Ishikawa (cell line): ENCODE data around the gene MED17.
A peak's percentile ranks its signal among the peaks of the same experiment; 100 is the strongest.

Experiments
- CEBPB ChIP-seq: IDR thresholded peaks from 2 replicates; pipeline ENCODE4 v1.6.1; 2012
- CREB1 ChIP-seq: IDR thresholded peaks from 2 replicates; pipeline ENCODE4 v1.6.1; 2012; ENCODE audit warnings: low read depth
- EGR1 ChIP-seq: IDR thresholded peaks from 2 replicates; pipeline ENCODE4 v1.6.1; 2012
- EP300 ChIP-seq: IDR thresholded peaks from 2 replicates; pipeline ENCODE4 v1.6.1; 2012; ENCODE audit warnings: borderline replicate concordance
- FOXM1 ChIP-seq: IDR thresholded peaks from 2 replicates; pipeline ENCODE4 v1.6.1; 2012; ENCODE audit warnings: low read depth, borderline replicate concordance
- MAX ChIP-seq: IDR thresholded peaks from 2 replicates; pipeline ENCODE4 v1.6.1; 2012
- NFIC ChIP-seq: IDR thresholded peaks from 2 replicates; pipeline ENCODE4 v1.6.1; 2012
- RAD21 ChIP-seq: IDR thresholded peaks from 2 replicates; pipeline ENCODE4 v1.6.1; 2012; ENCODE audit warnings: low read depth
- REST ChIP-seq: IDR thresholded peaks from 2 replicates; pipeline ENCODE4 v1.6.1; 2012; ENCODE audit warnings: low read depth, mild to moderate bottlenecking
- TAF1 ChIP-seq: IDR thresholded peaks from 2 replicates; pipeline ENCODE4 v1.6.1; 2012; ENCODE audit warnings: low read depth, mild to moderate bottlenecking
- TCF12 ChIP-seq: IDR thresholded peaks from 2 replicates; pipeline ENCODE4 v1.6.1; 2012; ENCODE audit warnings: low read depth
- TEAD4 ChIP-seq: IDR thresholded peaks from 2 replicates; pipeline ENCODE4 v1.6.1; 2012
- YY1 ChIP-seq: IDR thresholded peaks from 2 replicates; pipeline ENCODE4 v1.6.1; 2012; ENCODE audit warnings: low read depth
- ZBTB7A ChIP-seq: IDR thresholded peaks from 2 replicates; pipeline ENCODE4 v1.6.1; 2012; ENCODE audit warnings: low read depth
- TF ChIP-seq, protein P1 (sequence below): IDR thresholded peaks from 2 replicates; pipeline ENCODE4 v1.6.1; 2012

Gene MED17

DNA sequence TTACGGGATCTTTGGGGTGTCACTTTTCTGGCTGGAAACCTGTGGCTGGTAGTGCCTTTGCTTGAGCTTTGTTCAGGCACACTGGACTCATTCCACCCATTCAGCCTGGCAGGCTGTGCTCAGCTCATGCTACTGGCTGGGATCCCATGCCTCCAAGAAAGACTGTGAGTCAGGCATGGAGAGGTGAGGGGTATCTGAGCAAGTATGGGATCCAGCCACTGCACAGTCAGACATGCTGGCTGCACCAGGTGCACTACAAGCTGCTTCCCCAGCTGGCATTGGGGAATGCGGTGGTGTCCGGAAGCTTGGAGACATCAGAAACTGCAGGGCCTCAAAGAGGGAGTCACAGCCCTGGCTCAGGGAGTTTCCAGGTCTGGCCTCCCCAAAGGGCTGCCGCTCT, 12.0 kb upstream of the MED17 start:
- no peak for TF ChIP-seq NFIC
- no peak for TF ChIP-seq CREB1
- TF ChIP-seq EP300 = no peak
- no peak for TF ChIP-seq CEBPB
- TF ChIP-seq, protein P1, sequence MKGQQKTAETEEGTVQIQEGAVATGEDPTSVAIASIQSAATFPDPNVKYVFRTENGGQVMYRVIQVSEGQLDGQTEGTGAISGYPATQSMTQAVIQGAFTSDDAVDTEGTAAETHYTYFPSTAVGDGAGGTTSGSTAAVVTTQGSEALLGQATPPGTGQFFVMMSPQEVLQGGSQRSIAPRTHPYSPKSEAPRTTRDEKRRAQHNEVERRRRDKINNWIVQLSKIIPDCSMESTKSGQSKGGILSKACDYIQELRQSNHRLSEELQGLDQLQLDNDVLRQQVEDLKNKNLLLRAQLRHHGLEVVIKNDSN = no peak
- TF ChIP-seq EGR1 = no peak
- no peak for TF ChIP-seq TAF1
- TF ChIP-seq FOXM1 = no peak
- TF ChIP-seq MAX = no peak
- no peak for TF ChIP-seq RAD21
- no peak for TF ChIP-seq TCF12
- no peak for TF ChIP-seq YY1
- no peak for TF ChIP-seq REST
- TF ChIP-seq TEAD4 = no peak
- TF ChIP-seq ZBTB7A = no peak

DNA sequence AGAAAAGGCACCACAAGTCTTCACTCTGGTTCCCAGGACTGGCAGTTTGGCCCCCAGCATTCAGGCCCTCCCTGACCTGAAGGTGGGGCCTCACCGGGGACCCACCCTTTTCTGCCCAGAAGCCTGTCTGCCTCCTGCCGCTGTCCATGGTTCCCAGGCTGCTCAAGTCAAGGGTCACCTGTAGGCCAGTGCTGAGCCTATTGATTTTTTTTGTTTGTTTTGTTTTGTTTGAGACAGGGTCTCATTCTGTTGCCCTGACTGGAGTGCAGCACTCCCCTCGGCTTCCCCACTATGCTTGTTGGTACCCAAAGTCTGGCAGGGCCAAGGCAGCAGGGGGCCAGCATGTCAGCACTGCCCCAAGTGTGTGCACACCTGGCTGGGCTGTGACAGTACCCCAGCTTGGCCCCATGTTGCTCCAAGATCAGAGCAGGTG, 11.0 kb upstream of the MED17 start:
- TF ChIP-seq TCF12 (no peak), REST (peak; percentile 81), EGR1 (no peak), TAF1 (no peak), RAD21 (no peak), TEAD4 (no peak), ZBTB7A (no peak)
- TF ChIP-seq, protein P1 = no peak

DNA sequence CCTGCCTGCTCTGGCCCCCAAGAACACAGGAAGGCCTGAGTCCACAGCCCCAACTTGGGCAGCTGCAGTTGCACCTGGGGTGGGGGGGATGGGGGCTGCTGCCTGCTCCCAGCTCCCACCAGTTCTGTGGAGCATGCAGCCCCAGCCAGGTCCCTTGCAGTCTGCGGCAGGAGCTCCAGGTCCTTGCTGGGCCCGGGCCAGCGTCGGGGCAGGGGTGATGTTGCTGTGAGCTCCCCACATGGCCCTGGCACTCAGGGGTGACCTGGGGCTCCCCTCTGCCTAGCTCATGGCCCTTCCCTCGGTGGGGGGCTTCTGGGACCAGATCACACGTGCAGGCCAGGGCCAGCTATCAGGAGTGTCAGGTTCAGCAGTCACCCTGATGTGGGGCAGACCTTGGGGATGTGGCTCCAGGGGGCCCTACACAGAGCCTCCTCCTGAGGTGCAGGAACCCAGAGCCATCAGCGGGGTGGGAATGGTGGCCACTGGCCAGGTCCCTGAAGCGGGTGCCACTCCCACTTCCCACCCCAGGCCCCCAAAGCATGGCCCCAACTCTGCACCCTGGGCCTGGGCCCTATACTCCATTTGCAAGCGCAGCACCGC, 10.4 kb upstream of the MED17 start:
- TF ChIP-seq FOXM1 (no peak), NFIC (no peak), TAF1 (no peak), MAX (no peak), REST (no peak), EGR1 (no peak), YY1 (no peak), EP300 (no peak), RAD21 (no peak), ZBTB7A (no peak), CREB1 (no peak), TEAD4 (no peak)
- TF ChIP-seq, protein P1 = no peak

DNA sequence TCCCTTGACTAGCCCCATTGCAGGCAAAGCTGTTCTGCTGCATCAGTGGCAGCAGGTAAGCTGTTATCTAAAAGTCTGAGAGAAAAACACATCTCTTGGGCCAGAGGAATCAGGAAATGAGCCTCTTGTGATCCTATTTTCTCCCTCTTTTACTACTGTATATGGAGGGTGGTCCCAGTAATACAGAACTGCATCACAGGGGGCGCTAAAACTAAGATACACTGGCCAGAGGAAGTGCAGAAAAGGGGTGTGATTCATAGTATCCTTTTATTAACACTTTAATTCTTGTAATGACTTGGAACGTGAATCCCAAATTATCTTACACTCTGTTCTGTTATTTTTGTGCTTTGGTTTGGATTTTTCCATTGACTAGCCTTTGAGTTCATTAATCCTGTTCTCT, 8.8 kb upstream of the MED17 start:
- TF ChIP-seq CREB1 (no peak), NFIC (no peak), EP300 (no peak), MAX (no peak), EGR1 (no peak), YY1 (no peak), TCF12 (no peak), ZBTB7A (no peak), TEAD4 (no peak), TAF1 (no peak), FOXM1 (no peak), RAD21 (no peak), REST (no peak), CEBPB (no peak)
- TF ChIP-seq, protein P1 = no peak
